HG03280 (cell line): ENCODE measurements around the gene ZG16.
"Not testable (repeated sequence)": the region's sequence is repeated elsewhere in the genome, so short reads cannot be mapped to it uniquely, and the experiment has no call there.

Source experiments
- ATAC-seq: cut with Tn5 transposase; IDR thresholded peaks from one replicate; pipeline ENCODE4 v1.9.1; 2021; ENCODE audit warnings: mild to moderate bottlenecking, moderate library complexity; ENCODE audit not compliant: unreplicated experiment

ZG16 gene

GRCh38 chr16:29747947-29748759 is 29.9 kb upstream of the ZG16 start:
- ATAC-seq: no peak

- ATAC-seq: not testable (repeated sequence)
These were observed 29.3 kb upstream of the ZG16 start for GRCh38 chr16:29748760-29749149.

- ATAC-seq: no peak
These were observed 24.5 kb upstream of the ZG16 start for GRCh38 chr16:29753516-29753915.

- no peak for ATAC-seq
These were observed 21.4 kb upstream of the ZG16 start for GRCh38 chr16:29756654-29757053.

- ATAC-seq: not testable (repeated sequence)
These were observed 21.0 kb upstream of the ZG16 start for GRCh38 chr16:29757086-29757485.

- no peak for ATAC-seq
These were observed 20.0 kb upstream of the ZG16 start for GRCh38 chr16:29757950-29758466.

- no peak for ATAC-seq
These were observed 17.3 kb upstream of the ZG16 start for GRCh38 chr16:29760567-29761279.

- ATAC-seq: not testable (repeated sequence)
These were observed 16.8 kb upstream of the ZG16 start for GRCh38 chr16:29761280-29761651.

GRCh38 chr16:29761882-29762281 is 16.2 kb upstream of the ZG16 start:
- no peak for ATAC-seq

GRCh38 chr16:29763326-29763725 is 14.7 kb upstream of the ZG16 start:
- ATAC-seq: no peak

GRCh38 chr16:29765167-29766032 is 12.7 kb upstream of the ZG16 start:
- no peak for ATAC-seq

GRCh38 chr16:29766571-29766970 is 11.5 kb upstream of the ZG16 start:
- no peak for ATAC-seq

- ATAC-seq: no peak
These were observed 11.0 kb upstream of the ZG16 start for GRCh38 chr16:29767062-29767461.

- ATAC-seq: no peak
These were observed 8.5 kb upstream of the ZG16 start for GRCh38 chr16:29769507-29769906.

- ATAC-seq: no peak
These were observed 7.7 kb upstream of the ZG16 start for GRCh38 chr16:29770250-29770929.

GRCh38 chr16:29772330-29772729 is 5.7 kb upstream of the ZG16 start:
- not testable (repeated sequence) for ATAC-seq

- no peak for ATAC-seq
These were observed 3.3 kb upstream of the ZG16 start for GRCh38 chr16:29774730-29775129.

GRCh38 chr16:29775742-29776408 is 2.2 kb upstream of the ZG16 start:
- ATAC-seq: no peak

GRCh38 chr16:29779474-29779873 is 1.4 kb downstream of the ZG16 start:
- no peak for ATAC-seq
